NCI-H345 (cell line): ENCODE data around the gene RAB29.
"Not testable (repeated sequence)": the region's sequence is repeated elsewhere in the genome, so short reads cannot be mapped to it uniquely, and the experiment has no call there.

Source experiments
- DNase-seq: peaks from one replicate; lab custom pipeline; 2025; lab: John Stamatoyannopoulos, UW

The RAB29 gene

DNA sequence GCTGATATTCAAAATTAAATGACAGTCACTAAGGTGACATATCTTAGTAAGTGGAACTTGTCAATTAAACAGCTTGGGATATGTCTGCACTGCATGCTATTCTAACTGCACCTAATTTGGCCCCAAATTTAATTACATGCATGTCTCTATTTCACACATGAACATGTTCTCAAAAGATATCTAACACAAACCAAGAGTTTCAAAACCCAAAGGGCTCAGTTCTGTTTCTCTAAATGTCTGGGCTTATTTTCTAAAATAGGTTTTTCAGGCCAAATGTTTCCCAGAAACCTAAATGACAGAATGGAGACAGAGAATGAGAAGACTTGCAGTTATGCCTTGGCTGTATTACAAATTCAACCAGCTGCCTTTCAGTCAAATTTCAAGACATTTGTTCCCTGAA, 11.3 kb downstream of the RAB29 start:
- no peak for DNase-seq

DNA sequence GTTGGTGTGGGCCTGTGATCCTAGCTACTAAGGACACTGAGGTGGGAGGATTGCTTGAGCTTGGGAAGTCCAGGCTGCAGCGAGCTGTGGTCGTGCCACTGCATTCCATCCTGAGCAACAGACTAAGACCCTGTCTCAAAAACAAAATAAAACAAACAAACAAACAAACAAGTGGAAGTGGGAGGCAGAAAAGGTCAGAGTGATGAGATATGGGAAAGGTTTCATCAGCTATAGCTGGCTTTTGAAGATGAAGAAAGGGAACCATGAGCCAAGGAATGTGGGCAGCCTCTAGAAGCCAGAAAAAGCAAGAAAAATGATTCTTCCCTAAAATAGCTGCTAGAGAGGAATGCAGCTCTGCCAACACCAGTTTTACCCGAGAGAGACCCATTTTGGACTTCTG, 14.7 kb downstream of the RAB29 start:
- no peak for DNase-seq

DNA sequence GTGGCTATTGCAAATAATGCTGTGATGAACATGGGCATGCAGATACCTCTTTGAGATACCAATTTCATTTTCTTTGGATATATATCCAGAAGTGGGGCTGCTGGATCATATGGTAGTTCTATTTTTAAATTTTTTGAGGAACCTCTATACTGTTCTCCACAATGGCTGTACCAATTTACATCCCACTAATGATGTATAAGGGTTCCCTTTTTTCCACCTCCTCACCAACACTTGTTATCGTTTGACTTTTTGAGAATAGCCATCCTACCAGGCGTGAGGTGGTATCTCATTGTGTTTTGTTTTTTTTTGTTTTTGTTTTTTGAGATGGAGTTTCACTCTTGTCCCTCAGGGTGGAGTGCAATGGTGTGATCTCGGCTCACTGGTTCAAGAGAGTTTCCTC, 18.7 kb downstream of the RAB29 start:
- no peak for DNase-seq

DNA sequence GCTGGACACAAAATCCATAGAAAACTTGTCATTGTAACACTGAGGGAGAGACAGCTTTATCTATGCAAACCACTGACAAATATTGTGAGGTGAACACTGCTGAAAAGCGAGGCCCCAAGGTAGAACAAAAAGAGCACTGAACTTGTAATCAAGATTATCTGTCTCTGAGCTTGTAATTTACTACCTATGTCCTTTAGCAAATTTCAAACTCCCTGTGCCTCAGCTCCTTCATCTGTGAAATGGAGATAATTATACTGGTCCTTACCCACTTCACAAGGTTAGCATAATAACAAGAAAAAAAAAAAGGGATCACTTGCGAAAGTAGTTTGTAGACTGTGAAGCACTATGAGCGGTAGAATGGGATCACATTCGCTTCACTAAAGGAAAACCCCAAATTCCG, 20.4 kb downstream of the RAB29 start:
- no peak for DNase-seq

DNA sequence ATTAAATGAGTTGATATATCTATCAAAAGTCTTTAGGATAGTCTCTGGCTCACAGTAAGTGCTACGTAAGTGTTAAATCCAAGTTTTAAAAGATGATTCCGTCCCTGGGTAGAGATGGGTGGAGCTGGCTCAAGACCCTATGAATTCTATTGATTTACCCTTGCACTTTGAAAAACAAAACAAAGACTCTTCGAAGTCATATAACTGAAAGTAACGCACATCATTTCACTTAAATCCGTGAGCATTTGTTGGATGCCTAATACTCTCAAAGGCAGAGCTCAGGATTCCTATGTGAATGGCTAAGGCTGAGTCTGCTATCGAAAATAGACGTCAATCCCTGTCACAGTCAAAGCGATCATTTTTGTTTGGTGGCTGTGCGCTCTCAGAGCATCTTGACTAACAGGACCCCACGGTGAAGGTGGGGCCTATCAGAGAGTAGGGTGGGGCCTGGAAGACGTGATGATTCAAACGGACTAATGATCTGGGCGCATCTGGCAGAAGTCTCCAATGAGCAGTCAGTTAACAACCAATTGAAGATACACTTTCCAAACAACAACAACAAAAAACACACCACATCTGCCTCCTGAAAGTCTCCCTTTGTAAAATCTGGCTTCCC, 24.1 kb downstream of the RAB29 start:
- no peak for DNase-seq

DNA sequence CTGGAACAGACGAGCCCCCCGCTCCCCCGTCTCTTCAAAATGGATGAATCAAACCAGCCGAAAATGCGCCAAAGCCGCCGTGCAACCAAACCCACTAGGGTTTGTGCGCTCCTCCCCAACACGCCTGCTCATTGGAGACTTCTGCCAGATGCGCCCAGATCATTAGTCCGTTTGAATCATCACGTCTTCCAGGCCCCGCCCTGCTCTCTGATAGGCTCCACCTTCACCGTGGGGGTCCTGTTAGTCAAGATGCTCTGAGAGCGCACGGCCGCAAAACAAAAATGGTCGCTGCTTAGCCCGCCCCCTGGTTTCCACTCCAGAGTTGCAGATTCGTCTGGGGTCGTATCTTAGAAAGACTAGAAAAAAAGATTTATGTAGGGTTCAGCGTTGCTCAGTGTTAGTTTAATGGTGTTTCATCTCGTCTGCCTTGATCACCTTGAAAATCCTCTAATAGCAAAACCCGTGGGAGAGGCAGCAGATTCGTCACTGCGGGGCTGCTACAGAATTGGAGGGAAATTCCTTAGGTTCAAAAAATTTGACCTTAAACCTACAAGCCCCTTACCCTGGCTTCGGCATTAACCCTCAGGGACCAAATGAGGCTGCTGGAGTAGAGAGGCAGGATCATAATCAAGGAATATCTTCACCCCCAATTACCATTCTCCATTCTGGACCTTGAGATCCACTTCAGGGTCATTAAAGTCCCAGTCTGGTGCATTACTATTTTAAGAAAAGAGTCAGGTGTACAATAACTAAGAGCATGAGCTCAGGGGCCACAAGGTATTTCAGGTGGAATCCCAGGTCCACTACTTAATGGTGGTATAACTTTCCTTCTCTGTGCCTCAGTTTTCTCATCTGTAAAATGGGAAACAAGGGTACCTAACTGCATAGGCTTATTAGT, 24.9 kb downstream of the RAB29 start, which contains the start of gene NUCKS1:
TSS of gene NUCKS1 (minus strand) at position 45 of the 898 bp plus-strand sequence. CDS start 209 bp downstream, outside the sequence.
- DNase-seq, result peak; percentile 99

DNA sequence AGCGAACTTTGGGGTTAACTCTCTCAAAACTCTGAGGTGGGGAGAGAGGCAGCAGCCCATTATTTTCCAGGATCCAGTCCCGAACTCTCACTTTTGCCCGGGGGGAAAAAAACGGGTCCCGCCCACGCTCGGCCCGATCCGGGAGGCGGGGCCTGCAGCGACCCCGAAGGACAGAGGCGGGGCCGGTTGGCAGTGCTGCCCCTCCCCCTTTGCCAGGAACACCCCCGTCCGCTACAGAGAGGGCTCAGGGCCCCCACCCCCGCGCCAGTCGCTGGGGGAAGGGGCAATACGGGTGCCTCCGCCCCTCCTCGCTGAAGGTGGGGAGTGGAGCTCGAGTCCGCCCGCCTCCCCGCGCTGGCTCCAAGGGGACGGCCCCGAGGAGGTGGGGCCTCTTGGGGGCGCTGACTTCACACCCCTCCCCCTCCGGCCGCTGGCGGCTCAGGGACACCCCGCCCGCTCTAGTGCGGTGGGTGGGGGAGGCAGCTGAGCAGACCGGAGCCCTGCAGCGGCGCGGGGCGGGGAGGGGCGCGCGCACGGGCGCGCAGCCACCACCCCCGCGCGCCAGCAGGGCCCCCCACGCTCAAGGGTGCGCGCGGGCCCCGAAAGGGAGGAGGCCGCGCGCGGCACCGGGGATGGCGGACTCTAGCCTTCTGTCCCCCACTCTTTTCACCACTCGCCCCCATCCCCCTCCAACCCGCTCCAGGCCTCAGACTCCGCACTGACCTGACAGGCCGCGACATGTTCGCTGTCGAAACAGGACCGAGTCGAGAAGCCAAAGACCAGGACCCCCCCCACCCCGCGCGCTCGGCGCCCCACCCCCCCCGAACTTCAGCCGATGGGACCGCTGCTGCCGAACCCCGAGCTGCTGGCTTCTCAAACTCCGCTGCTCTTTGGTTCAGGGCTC, 25.8 kb downstream of the RAB29 start:
- DNase-seq, result peak; percentile 98

DNA sequence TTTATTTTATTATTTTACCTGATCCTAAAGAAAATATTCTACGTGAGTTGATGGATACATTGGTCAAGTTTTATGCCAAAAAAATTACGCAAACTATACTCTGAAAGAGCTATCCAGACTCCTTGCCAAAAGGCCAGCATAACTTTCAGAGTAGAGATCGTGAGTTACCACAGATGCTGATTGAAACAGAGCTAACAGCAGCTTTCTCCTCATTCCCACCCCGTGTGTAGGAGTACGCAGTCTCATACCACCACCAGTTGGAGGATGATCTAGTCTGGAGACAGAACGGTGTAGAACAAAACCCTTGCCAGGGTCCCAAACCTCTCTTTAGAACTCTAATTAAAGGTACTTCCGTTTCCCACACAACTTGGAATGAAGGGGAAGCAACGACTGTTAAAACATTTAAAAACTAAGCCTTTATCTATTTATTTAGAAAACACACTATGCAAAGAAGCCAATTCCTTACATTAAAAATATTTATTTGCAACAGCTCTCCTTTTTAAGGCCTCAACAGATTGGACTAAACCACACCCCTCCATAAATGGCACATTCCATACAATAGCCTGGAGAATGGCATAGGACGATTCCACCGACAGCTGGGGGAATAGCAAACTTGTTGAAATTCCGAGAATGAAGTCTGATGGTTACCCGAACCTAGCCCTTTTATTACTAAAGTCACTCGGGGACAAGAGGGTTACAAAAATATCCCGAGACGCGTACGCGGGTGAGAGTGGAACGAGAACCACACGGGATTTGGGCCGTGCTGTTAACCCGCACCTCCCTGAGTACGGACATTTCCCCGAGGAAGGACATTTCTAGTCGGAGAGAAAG, 26.7 kb downstream of the RAB29 start:
- DNase-seq, result peak; percentile 74

DNA sequence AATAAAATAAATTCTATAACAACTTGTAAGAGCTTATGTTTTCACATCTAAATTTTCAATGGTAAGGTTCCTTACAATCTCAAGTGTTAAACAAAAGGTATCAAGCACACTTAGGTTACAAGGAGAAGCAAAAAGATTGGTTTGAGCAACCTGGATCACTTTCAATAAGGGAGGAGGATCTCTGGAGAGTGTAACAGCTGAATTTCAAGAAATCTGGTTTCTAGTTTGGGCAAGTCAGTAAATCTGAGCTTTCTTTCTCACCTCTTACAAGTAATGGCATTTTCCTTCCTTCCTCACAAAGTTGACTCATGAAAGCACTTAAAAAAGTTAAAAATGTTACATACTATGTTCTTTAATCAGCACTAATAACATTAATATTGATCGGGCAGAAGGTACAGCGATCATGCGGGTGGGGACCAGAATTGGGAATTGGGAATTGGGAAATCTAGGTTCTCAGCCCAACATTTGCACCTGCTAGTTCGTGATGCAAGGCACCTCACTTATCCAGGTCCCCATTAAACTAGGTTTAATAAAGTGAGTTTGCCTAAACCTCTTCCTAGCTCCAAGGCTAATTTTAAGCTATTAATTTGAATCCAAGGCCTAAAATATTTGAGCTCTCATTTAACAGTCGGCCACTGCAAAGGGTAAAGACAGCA, 28.4 kb downstream of the RAB29 start:
- DNase-seq, result no peak

DNA sequence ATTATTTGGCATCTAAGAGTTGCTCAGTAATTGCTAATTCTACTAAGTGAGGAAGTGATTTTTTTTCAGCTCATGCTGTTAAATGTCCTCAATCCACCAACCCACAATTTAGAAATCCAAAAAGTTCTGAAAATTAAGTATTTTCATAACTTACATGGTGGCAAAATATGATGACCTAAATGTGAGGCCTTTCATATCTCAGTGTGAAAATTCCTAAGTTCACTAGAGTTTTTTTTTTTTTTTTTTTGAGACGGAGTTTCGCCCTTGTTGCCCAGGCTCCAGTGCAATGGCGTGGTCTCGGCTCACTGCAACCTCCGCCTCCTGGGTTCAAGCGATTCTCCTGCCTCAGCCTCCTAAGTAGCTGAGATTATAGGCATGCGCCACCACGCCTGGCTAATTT, 30.9 kb downstream of the RAB29 start:
- no peak for DNase-seq

DNA sequence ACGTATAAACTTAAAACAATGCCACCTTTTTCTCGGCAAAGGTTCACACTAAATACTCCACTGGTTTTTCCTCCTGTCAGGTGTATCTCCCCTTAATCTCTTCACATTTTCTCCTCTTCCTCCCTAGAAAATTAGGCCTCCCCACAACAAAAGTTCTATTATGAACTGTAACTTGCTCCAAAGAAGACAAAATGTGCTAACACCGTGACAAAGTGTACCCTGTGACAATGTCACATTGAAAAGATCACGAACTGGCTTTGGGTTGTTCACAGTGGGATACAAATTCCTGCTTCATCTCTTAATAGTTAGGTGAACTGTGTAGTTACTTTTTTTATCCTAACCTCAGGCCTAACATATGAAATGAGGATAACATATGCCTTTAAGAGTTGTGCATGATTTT, 31.3 kb downstream of the RAB29 start:
- no peak for DNase-seq

DNA sequence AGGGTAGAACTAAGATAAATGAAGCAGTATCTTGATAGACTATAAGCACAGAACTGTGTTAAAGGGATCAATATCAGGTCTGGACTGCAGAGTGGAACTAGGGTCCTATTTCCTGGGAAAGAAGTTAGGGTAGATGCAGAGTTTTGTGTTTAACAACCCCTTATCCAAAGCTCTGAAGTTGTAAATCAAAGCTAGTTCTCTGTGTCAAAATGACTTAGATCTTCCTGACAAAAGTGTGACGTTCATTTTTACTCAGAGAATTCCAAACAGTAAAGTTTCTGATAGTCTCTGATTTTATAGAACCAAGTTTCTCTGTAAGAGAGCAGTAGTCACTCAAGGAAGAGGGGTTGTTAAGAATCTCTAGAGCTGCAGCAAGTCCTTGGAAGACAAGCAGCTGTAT, 33.6 kb downstream of the RAB29 start:
- no peak for DNase-seq

DNA sequence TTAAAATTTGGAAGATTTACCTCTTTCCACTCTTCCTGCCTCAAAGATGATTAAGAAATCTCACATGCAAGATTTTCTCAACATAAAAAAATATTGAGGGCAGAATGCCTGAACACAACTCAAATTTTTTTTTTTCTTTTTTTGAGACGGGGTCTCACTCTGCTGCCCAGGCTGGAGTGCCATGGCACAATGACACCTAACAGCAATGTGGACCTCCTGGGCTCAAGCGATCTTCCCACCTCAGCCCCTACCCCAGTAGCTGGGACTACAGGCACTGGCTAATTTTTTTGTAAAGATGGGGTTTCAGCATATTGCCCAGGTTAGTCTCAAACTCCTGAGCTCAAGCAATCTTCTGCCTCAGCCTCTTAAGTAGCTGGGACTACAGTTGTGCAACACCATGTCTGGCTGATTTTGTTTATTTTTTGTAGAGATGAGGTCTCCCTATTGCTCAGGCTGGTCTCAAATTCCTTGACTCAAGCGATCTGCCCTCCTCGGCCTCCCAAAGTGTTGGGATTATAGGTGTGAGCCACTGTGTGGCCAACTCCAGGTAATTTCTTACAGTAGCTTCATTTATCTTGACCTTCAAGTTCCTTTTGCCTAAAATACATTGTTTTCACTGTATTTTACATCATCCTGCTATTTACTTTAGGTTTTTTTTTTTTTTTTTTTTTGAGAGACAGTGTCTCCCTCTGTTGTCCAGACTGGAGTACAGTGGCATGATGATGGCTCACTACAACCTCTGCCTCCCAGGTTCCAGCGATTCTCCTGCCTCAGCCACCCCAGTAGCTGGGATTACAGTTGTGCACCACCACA, 35.7 kb downstream of the RAB29 start:
- no peak for DNase-seq

DNA sequence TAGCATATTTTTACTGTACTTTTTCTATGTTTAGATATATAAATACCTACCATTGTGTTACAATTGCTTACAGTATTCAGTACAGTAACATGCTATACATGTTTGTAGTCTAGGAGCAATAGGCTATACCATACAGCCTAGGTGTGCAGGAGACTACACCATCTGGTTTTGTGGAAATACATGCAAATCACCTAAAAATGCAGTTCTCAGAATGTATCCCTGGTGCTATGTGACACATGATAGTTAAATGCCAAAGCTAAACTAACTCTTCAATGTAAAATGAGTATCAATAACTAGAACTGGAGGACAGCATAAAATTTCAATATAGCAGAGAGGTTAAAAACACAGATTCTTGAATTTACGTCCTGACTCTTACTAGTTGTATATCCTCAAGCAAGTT, 40.1 kb downstream of the RAB29 start:
- DNase-seq, result no peak

DNA sequence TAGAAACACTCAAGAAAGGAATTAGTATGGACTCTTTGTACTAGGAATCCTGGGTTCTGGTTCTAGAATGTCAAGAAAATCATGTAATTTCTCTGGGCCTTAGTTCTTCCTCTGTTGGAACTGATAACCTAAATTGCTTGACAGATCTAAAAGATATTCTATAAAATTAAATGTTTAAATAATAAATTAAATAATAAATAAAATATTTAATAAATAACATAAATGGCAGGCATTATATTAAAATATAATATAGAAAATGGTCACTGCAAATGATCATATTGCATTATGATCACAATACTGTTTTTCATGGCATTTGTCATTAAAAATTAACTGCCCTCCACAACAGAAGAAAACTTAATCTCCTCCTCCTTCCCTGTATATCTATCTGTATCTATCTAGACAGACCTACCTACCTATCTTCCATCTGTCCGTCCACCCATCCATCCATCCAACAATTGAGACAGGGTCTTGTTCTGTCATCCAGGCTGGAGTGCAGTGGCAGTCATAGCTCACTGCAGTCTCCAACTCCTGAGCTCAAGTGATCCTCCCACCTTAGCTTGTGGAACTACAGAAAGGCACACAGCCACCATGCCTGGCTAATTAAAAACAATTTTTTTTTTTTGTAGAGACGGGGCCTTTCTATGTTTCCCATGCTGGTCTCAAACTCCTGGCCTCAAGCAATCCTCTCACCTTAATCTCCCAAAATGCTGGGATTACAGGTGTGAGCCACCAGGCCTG, 41.7 kb downstream of the RAB29 start:
- DNase-seq, result no peak

DNA sequence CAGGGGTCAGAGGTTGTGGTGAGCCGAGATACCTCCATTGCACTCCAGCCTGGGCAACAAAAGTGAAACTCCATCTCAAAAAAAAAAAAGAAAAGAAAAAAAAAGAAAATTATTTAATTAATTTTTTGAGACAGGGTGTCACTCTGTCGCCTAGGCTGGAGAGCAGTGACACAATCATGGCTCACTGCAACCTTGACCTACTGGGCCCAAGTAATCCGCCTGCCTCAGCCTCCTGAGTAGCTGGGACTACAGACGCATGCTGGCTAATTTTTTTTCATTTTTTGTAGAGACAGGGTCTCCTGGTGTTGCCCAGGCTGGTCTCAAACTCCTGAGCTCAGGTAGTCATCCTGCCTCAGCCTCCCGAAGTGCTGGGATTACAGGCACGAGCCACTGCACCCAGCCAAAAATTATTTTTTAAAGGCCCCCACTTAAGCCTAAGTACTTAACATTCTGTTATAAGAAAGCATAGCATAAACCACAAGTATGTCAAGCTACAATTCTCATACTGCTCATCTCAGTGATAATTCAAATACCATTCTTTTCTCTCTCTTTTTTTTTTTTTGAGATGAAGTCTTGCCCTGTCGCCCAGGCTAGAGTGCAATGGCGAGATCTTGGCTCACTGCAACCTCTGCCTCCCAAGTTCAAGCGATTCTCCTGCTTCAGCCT, 45.2 kb downstream of the RAB29 start:
- DNase-seq, result no peak

DNA sequence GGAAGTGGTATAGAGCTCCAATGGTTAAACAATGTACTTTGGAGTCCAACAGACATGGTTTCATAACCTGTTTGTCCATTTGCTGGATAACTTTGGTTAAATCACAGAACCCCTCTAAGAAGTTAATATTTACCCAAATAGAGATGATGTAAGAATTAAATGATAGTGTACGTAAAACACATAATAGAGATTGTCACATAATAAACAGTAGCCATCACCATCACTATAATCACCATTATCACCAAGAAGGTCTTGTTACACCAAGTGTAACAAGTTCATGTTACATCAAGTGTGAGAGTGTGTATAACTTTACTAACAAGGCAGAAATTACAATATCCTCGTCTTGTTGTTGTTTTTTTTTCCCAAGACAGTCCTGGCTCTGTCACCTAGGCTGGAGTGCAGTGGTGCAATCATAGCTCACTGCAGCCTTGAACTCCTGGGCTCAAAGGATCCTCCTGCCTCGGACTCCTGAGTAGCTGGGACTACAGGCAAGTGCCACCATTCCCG, 48.6 kb downstream of the RAB29 start:
- DNase-seq, result no peak

DNA sequence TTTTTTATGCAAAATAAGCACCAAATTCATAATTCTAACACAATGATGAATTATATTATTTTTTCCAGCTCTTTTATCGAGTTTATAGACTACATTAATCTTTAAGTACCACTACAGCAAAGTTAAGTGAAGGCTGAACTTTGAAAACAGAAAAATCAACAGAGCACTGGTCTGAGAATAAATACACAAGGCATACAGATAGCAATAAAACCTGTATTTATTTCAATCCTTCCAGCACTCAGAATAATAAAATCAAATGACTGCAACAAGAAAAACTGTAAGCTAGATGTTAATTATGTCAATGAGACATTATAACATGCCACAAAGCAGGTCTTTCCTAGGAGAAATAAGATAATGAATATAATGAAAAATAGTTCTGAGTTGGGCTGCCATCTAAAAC, 49.8 kb downstream of the RAB29 start:
- no peak for DNase-seq

DNA sequence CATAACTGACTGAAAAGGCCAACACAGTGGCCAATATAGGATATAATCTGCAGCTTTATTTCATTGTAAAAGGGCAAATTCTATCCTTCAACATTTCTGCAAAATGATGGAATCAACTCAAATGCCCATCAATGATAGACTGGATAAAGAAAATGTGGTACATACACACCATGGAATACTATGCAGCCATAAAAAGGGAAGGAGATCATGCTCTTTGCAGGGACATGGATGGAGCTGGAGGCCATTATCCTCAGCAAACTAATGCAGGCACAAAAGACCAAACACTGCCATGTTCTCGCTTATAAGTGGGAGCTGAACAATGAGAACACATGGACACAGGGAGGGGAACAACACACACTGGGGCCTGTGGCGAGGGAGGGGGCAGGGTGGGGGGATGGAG, 54.5 kb downstream of the RAB29 start:
- DNase-seq, result not testable (repeated sequence)
